HG03520 (cell line): ENCODE results near the gene AKAP8L.
A peak's percentile ranks its signal among the peaks of the same experiment; 100 is the strongest.

ENCODE experiments used
- ATAC-seq: cut with Tn5 transposase; IDR thresholded peaks from one replicate; pipeline ENCODE4 v1.9.1; 2021; ENCODE audit warnings: mild to moderate bottlenecking, moderate library complexity; ENCODE audit not compliant: unreplicated experiment

Gene AKAP8L

GRCh38 chr19:15418579-15419412, at the start of gene AKAP8L:
Gene AKAP8L (minus strand): TSS chr19:15418988. CDS start chr19:15418923, 65 bp downstream.
- peak; percentile 89 for ATAC-seq

GRCh38 chr19:15467734-15468214, 49.0 kb upstream of the AKAP8L start:
- ATAC-seq: no peak

GRCh38 chr19:15466851-15467733, 48.3 kb upstream of the AKAP8L start:
- no peak for ATAC-seq

- ATAC-seq: no peak
These were observed 45.9 kb upstream of the AKAP8L start, which contains the start of gene RASAL3 for GRCh38 chr19:15464394-15465385. Gene RASAL3 (minus strand): TSS chr19:15464544. CDS start chr19:15464358, 186 bp downstream.

GRCh38 chr19:15463861-15464371, 45.1 kb upstream of the AKAP8L start:
- no peak for ATAC-seq

- no peak for ATAC-seq
These were observed 42.9 kb upstream of the AKAP8L start for GRCh38 chr19:15461694-15462093.

GRCh38 chr19:15457701-15458484, 39.1 kb upstream of the AKAP8L start:
- no peak for ATAC-seq

GRCh38 chr19:15456871-15457700, 38.3 kb upstream of the AKAP8L start:
- no peak for ATAC-seq

GRCh38 chr19:15456441-15456840, 37.7 kb upstream of the AKAP8L start:
- ATAC-seq: no peak

GRCh38 chr19:15455996-15456395, 37.2 kb upstream of the AKAP8L start:
- ATAC-seq: no peak

GRCh38 chr19:15453906-15454860, 35.4 kb upstream of the AKAP8L start:
- no peak for ATAC-seq

GRCh38 chr19:15453091-15453578, 34.3 kb upstream of the AKAP8L start:
- no peak for ATAC-seq

GRCh38 chr19:15452111-15453047, 33.6 kb upstream of the AKAP8L start:
- no peak for ATAC-seq

- ATAC-seq: no peak
These were observed 31.7 kb upstream of the AKAP8L start for GRCh38 chr19:15450528-15450890.

GRCh38 chr19:15449620-15450527, 31.1 kb upstream of the AKAP8L start, which contains the start of gene WIZ:
Gene WIZ (minus strand): TSS chr19:15449956. CDS start chr19:15448307, 1,649 bp downstream.
- ATAC-seq: no peak
